Measurements from ENCODE around the gene ARHGAP28.

- TF ChIP-seq, protein P1, sequence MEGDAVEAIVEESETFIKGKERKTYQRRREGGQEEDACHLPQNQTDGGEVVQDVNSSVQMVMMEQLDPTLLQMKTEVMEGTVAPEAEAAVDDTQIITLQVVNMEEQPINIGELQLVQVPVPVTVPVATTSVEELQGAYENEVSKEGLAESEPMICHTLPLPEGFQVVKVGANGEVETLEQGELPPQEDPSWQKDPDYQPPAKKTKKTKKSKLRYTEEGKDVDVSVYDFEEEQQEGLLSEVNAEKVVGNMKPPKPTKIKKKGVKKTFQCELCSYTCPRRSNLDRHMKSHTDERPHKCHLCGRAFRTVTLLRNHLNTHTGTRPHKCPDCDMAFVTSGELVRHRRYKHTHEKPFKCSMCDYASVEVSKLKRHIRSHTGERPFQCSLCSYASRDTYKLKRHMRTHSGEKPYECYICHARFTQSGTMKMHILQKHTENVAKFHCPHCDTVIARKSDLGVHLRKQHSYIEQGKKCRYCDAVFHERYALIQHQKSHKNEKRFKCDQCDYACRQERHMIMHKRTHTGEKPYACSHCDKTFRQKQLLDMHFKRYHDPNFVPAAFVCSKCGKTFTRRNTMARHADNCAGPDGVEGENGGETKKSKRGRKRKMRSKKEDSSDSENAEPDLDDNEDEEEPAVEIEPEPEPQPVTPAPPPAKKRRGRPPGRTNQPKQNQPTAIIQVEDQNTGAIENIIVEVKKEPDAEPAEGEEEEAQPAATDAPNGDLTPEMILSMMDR (conservative IDR thresholded peaks at IDR 0.05) = no peak
- TF ChIP-seq ZFX (IDR thresholded peaks at IDR 0.05) = no peak
Measured at GRCh38 chr18:6741232-6741663, 11.7 kb downstream of the ARHGAP28 start.

Data from C4-2B (cell line).